ENCODE measurements around the gene CDK19. TPM values are rescaled to one million over a fixed set of nuclear protein-coding genes. Genes with fewer than 3 reads are reported as not detected.

Gene CDK19
- total RNA-seq, 1 donor from 2014 or later, result 19.0 TPM

DNA sequence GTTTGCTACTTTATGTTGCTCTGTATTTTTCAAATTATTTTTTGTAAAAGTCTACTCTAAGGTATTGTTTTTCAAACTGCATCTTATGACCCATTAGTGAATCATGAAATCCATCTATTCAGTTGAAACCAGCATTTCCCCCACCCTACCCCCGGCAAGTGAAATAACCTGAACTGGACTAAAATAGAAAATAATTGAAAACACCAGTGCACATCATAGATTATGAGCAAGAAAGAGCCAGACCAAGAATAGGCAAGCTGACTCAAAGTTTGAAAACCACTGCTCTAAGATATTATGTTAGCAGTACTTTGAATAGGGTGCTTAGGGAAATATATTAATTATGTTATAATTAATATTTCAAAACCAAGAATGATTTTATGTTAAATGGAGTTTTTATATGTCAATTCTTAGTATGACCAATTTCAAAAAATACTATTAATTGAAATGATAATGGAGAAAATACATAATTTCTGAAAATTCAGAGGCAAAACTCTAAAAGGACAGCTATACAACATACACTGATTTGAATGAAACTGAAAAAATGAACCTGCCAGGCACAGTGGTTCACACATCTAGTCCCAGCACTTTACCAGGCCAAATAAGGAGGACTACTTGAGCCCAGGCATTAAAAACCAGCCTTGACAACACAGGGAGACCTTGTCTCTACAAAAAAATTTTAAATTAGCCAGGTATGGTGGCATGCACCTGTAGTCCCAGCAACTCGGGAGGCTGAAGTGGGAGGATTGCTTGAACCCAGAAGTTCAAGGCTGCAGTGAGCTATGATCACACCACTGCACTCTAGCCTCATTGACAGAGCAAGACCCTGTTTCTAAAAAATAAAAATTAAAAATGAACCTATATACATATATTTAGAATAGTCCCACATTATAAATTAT lies 112.0 kb downstream of the CDK19 start:
- no peaks in the 10 kb centered on the region for H3K9me3 Mint-ChIP-seq (ENCODE audit: unreplicated experiment)
- H3K27me3 Mint-ChIP-seq (ENCODE audit: unreplicated experiment), result no peaks in the 10 kb centered on the region
- TF ChIP-seq, protein P1, sequence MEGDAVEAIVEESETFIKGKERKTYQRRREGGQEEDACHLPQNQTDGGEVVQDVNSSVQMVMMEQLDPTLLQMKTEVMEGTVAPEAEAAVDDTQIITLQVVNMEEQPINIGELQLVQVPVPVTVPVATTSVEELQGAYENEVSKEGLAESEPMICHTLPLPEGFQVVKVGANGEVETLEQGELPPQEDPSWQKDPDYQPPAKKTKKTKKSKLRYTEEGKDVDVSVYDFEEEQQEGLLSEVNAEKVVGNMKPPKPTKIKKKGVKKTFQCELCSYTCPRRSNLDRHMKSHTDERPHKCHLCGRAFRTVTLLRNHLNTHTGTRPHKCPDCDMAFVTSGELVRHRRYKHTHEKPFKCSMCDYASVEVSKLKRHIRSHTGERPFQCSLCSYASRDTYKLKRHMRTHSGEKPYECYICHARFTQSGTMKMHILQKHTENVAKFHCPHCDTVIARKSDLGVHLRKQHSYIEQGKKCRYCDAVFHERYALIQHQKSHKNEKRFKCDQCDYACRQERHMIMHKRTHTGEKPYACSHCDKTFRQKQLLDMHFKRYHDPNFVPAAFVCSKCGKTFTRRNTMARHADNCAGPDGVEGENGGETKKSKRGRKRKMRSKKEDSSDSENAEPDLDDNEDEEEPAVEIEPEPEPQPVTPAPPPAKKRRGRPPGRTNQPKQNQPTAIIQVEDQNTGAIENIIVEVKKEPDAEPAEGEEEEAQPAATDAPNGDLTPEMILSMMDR (IDR thresholded peaks at IDR 0.05; ENCODE audit: unreplicated experiment), result no peak
- H3K36me3 Mint-ChIP-seq (ENCODE audit: low read depth, unreplicated experiment), result no peaks in the 10 kb centered on the region
- no peak for DNase-seq (ENCODE audit: low spot score)
- no peak overlapping the region for H3K27ac Mint-ChIP-seq (ENCODE audit: unreplicated experiment)
- no peak overlapping the region for H3K4me3 Mint-ChIP-seq (ENCODE audit: unreplicated experiment)
- peaks cover 6% of the 10 kb centered on the region for H3K4me1 Mint-ChIP-seq (ENCODE audit: unreplicated experiment)

DNA sequence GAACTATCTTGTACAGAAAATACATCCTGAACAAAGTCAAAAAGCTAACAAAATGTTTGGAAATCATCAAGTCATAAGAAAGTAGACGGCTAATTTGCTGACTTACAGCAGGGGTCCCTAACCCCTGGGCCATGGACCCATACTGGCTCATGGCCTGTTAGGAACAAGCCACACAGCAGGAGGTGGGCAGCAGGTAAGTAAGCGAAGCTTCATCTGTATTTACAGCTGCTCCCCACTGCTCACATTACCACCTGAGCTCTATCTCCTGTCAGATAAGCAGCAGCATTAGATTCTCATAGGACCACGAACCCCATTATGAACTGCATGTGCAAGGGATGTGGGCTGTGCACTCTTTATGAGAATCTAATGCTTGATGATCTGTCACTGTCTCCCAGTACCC lies 115.5 kb downstream of the CDK19 start:
- Mint-ChIP-seq H3K4me1 (ENCODE audit: unreplicated experiment) (peaks cover 6% of the 10 kb centered on the region), H3K27ac (ENCODE audit: unreplicated experiment) (no peak overlapping the region), H3K27me3 (ENCODE audit: unreplicated experiment) (no peaks in the 10 kb centered on the region), H3K36me3 (ENCODE audit: low read depth, unreplicated experiment) (peaks cover 3% of the 10 kb centered on the region), H3K9me3 (ENCODE audit: unreplicated experiment) (no peaks in the 10 kb centered on the region), H3K4me3 (ENCODE audit: unreplicated experiment) (no peak overlapping the region)
- TF ChIP-seq, protein P1 (IDR thresholded peaks at IDR 0.05; ENCODE audit: unreplicated experiment), result no peak
- no peak for DNase-seq (ENCODE audit: low spot score)

DNA sequence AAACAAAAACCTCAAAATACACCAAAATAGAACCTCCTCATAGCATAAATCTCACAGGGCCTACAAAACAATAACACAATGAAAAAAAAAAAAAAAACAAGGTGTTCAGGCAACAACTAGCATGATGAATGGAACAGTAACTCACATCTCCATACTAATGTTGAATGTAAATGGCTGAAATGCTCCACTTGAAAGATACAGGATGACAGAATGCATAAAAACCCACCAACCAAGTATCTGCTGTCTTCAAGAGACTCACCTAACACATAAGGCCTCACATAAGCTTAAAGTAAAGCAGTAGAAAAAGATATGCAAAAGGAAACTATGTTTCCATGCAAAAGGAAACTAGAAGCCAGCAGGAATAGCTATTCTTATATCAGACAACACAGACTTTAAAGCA lies 121.3 kb downstream of the CDK19 start:
- Mint-ChIP-seq H3K9me3 (ENCODE audit: unreplicated experiment) (no peaks in the 10 kb centered on the region), H3K36me3 (ENCODE audit: low read depth, unreplicated experiment) (peaks cover 3% of the 10 kb centered on the region), H3K27ac (ENCODE audit: unreplicated experiment) (peak overlapping the region; percentile 7), H3K4me1 (ENCODE audit: unreplicated experiment) (peaks cover 21% of the 10 kb centered on the region), H3K27me3 (ENCODE audit: unreplicated experiment) (no peaks in the 10 kb centered on the region), H3K4me3 (ENCODE audit: unreplicated experiment) (no peak overlapping the region)
- TF ChIP-seq, protein P1 (IDR thresholded peaks at IDR 0.05; ENCODE audit: unreplicated experiment), result no peak
- no peak for DNase-seq (ENCODE audit: low spot score)

DNA sequence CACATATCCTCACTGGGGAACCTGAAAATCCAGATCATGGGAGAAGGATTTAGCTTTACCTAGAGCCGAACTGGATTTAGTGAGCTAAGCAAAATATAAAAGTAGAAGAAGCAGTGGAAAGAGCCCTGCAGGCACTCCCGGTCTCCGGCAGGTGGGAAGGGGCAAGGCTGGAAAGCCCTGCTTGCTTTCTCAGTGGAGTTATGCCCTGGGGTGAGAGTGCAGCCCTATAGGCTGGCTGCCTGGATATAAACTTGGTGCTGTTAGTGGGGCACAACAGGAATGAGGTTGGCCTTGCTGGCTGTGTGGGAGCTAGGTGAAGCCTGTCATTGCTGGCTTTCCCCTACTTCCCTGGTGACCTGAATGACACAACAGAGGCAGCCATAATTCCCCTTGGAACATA lies 122.0 kb downstream of the CDK19 start:
- TF ChIP-seq, protein P1 (IDR thresholded peaks at IDR 0.05; ENCODE audit: unreplicated experiment), result no peak
- H3K9me3 Mint-ChIP-seq (ENCODE audit: unreplicated experiment), result no peaks in the 10 kb centered on the region
- no peak for DNase-seq (ENCODE audit: low spot score)
- H3K4me1 Mint-ChIP-seq (ENCODE audit: unreplicated experiment), result peaks cover 25% of the 10 kb centered on the region
- no peak overlapping the region for H3K27ac Mint-ChIP-seq (ENCODE audit: unreplicated experiment)
- H3K27me3 Mint-ChIP-seq (ENCODE audit: unreplicated experiment), result no peaks in the 10 kb centered on the region
- H3K4me3 Mint-ChIP-seq (ENCODE audit: unreplicated experiment), result no peak overlapping the region
- peaks cover 3% of the 10 kb centered on the region for H3K36me3 Mint-ChIP-seq (ENCODE audit: low read depth, unreplicated experiment)

DNA sequence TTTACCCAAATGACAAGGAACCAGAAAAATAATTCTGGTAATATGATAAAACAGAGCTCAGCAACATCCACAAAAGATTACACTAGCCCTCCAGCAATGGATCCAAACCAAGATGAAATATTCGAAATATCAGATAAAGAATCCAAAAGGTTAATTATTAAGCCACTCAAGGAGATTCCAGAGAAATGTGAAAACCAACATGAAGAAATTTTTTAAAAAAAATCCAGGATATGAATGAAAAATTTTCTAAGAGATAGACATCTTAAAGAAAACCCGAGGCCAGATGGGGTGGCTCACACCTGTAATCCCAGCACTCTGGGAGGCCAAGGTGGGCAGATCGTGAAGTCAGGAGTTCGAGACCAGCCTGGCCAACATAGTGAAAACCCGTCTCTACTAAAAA lies 124.4 kb downstream of the CDK19 start:
- H3K4me3 Mint-ChIP-seq (ENCODE audit: unreplicated experiment), result no peak overlapping the region

More for the DNA sequence above, 124.4 kb downstream of the CDK19 start:
- no peak for DNase-seq (ENCODE audit: low spot score)
- Mint-ChIP-seq H3K4me1 (ENCODE audit: unreplicated experiment) (peaks cover 38% of the 10 kb centered on the region), H3K27ac (ENCODE audit: unreplicated experiment) (no peak overlapping the region), H3K9me3 (ENCODE audit: unreplicated experiment) (no peaks in the 10 kb centered on the region), H3K27me3 (ENCODE audit: unreplicated experiment) (no peaks in the 10 kb centered on the region), H3K36me3 (ENCODE audit: low read depth, unreplicated experiment) (no peaks in the 10 kb centered on the region)
- TF ChIP-seq, protein P1 (IDR thresholded peaks at IDR 0.05; ENCODE audit: unreplicated experiment), result no peak

All from endothelial cell (in vitro differentiated cells).